GM12801 (cell line): Measurements from ENCODE around the gene ANKUB1.

ENCODE experiments used
- CTCF ChIP-seq: IDR thresholded peaks from one replicate; pipeline ENCODE4 v1.5.1; 2011; ENCODE audit warnings: control low read depth; ENCODE audit not compliant: insufficient read length; ENCODE audit errors: extremely low read depth

ANKUB1 gene

GRCh38 chr3:149770246-149770645 is 22.1 kb downstream of the ANKUB1 start:
- TF ChIP-seq CTCF: no peak

GRCh38 chr3:149768704-149769103 is 23.6 kb downstream of the ANKUB1 start:
- no peak for TF ChIP-seq CTCF

GRCh38 chr3:149767720-149768119 is 24.6 kb downstream of the ANKUB1 start:
- no peak for TF ChIP-seq CTCF

GRCh38 chr3:149765762-149766334 is 26.5 kb downstream of the ANKUB1 start:
- no peak for TF ChIP-seq CTCF

- no peak for TF ChIP-seq CTCF
Observed at GRCh38 chr3:149764302-149764701, 28.1 kb downstream of the ANKUB1 start.

- no peak for TF ChIP-seq CTCF
Observed at GRCh38 chr3:149763565-149764195, 28.7 kb downstream of the ANKUB1 start.

GRCh38 chr3:149753717-149754116 is 38.6 kb downstream of the ANKUB1 start:
- TF ChIP-seq CTCF: no peak
